ENCODE results near the gene RAP1GAP. TPM values are rescaled to one million over a fixed set of nuclear protein-coding genes. Genes with fewer than 3 reads are reported as not detected.

The RAP1GAP gene
- total and polyA plus RNA-seq, 7 donors = 0.04 to 0.57 (median 0.21) TPM; not detected in 2

- no peak for DNase-seq
- H3K4me1 ChIP-seq = no peaks in the 10 kb centered on the region
Observed at GRCh38 chr1:21702780-21703179, 33.6 kb upstream of the RAP1GAP start.

GRCh38 chr1:21701401-21701800 is 32.2 kb upstream of the RAP1GAP start:
- H3K36me3 ChIP-seq (ENCODE audit: insufficient read depth in 1 of 2, low read depth in 1 of 2) = peaks cover 3 to 83% of the 10 kb centered on the region in 2 donors

More at GRCh38 chr1:21702780-21703179, 33.6 kb upstream of the RAP1GAP start:
- intact Hi-C loops (cut with DNase I) = no loop called here
- ATAC-seq = no peak
- WGBS, 3 donors = 93 to 96% (median 94%) methylated on average over 4 of the region's 4 CpGs
- Histone ChIP-seq H3K36me3 (ENCODE audit: insufficient read depth in 1 of 2, low read depth in 1 of 2) (peaks cover 3 to 79% of the 10 kb centered on the region in 2 donors), H3K27ac (no peak overlapping the region), H3K9me3 (no peaks in the 10 kb centered on the region), H3K4me3 (no peak overlapping the region), H3K27me3 (ENCODE audit: insufficient read depth in 3 of 3, low read length in 2 of 3) (no peaks in the 10 kb centered on the region)
- TF ChIP-seq, protein P1, sequence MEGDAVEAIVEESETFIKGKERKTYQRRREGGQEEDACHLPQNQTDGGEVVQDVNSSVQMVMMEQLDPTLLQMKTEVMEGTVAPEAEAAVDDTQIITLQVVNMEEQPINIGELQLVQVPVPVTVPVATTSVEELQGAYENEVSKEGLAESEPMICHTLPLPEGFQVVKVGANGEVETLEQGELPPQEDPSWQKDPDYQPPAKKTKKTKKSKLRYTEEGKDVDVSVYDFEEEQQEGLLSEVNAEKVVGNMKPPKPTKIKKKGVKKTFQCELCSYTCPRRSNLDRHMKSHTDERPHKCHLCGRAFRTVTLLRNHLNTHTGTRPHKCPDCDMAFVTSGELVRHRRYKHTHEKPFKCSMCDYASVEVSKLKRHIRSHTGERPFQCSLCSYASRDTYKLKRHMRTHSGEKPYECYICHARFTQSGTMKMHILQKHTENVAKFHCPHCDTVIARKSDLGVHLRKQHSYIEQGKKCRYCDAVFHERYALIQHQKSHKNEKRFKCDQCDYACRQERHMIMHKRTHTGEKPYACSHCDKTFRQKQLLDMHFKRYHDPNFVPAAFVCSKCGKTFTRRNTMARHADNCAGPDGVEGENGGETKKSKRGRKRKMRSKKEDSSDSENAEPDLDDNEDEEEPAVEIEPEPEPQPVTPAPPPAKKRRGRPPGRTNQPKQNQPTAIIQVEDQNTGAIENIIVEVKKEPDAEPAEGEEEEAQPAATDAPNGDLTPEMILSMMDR (IDR thresholded peaks at IDR 0.05) = no peak

GRCh38 chr1:21700094-21700493 is 30.9 kb upstream of the RAP1GAP start:
- Histone ChIP-seq H3K27me3 (ENCODE audit: insufficient read depth in 3 of 3, low read length in 2 of 3) (no peaks in the 10 kb centered on the region), H3K9me3 (no peaks in the 10 kb centered on the region), H3K27ac (no peak overlapping the region), H3K36me3 (ENCODE audit: insufficient read depth in 1 of 2, low read depth in 1 of 2) (peaks cover 3 to 83% of the 10 kb centered on the region in 2 donors), H3K4me3 (no peak overlapping the region), H3K4me1 (no peaks in the 10 kb centered on the region)
- DNase-seq (no peak), ATAC-seq (no peak)
- 91 to 96% (median 93%) methylated on average over 4 of the region's 4 CpGs for WGBS, 3 donors
- intact Hi-C loops (cut with DNase I) = no loop called here
- TF ChIP-seq, protein P1 (IDR thresholded peaks at IDR 0.05) = no peak

More at GRCh38 chr1:21701401-21701800, 32.2 kb upstream of the RAP1GAP start:
- DNase-seq = no peak
- TF ChIP-seq, protein P1 (IDR thresholded peaks at IDR 0.05) = no peak
- intact Hi-C loops (cut with DNase I) = no loop called here
- no peaks in the 10 kb centered on the region for H3K27me3 ChIP-seq (ENCODE audit: insufficient read depth in 3 of 3, low read length in 2 of 3)
- H3K4me1 ChIP-seq = no peaks in the 10 kb centered on the region
- no peak overlapping the region for H3K4me3 ChIP-seq
- ATAC-seq = no peak
- WGBS, 3 donors = 89 to 94% (median 90%) methylated on average over 6 of the region's 6 CpGs
- H3K27ac ChIP-seq = no peak overlapping the region
- no peaks in the 10 kb centered on the region for H3K9me3 ChIP-seq

DNA sequence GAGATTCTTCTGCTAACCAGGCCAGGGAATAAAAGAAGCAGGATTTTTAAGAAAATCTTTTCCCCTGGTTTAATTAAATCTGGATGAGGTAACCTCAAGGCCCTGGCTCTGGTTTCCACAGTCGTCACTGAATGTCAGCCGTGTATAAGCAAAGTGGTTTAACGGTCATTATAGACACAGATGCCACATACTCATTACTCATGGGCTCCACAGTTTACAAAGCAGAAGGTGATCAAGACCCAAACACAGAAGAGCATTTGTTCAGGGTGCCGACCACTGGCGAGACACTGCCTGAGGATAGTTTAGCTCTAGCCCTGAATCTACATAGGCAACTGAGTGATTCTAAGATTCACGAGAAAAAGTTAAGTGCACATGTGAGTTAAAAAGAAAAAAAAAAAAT is 27.8 kb upstream of the RAP1GAP start:
- Histone ChIP-seq H3K27me3 (ENCODE audit: insufficient read depth in 3 of 3, low read length in 2 of 3) (no peaks in the 10 kb centered on the region), H3K9me3 (no peaks in the 10 kb centered on the region), H3K27ac (no peak overlapping the region), H3K36me3 (ENCODE audit: insufficient read depth in 1 of 2, low read depth in 1 of 2) (peaks cover 0 to 83% of the 10 kb centered on the region in 2 donors), H3K4me1 (no peaks in the 10 kb centered on the region), H3K4me3 (no peak overlapping the region)
- WGBS, 3 donors = 84 to 89% (median 89%) methylated on average over 6 of the region's 6 CpGs
- ATAC-seq (no peak), DNase-seq (no peak)
- TF ChIP-seq, protein P1 (IDR thresholded peaks at IDR 0.05) = no peak
- intact Hi-C loops (cut with DNase I) = no loop called here

DNA sequence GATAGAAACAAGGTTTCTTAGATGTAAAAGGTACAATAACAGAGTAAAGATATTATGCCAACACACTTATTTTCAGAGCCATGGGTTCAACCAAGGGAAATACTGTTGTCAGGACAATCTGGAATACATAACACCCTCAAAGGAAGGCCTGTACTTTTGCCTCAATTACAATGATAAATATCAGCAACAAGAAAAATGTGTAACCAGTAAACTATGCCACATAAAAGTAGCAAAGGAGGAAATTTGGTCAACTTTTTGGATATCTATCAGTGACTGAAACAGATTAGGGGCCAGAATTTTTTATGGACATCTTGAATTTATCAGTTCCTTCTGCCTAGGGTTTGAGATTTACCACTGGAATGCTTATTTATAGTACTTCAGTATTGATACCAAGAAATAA is 24.6 kb upstream of the RAP1GAP start:
- H3K27ac ChIP-seq = no peak overlapping the region
- intact Hi-C loops (cut with DNase I) = no loop called here
- peaks cover 6 to 83% of the 10 kb centered on the region in 2 donors for H3K36me3 ChIP-seq (ENCODE audit: insufficient read depth in 1 of 2, low read depth in 1 of 2)
- H3K9me3 ChIP-seq = no peaks in the 10 kb centered on the region
- H3K4me1 ChIP-seq = no peaks in the 10 kb centered on the region
- no peaks in the 10 kb centered on the region for H3K27me3 ChIP-seq (ENCODE audit: insufficient read depth in 3 of 3, low read length in 2 of 3)
- no peak overlapping the region for H3K4me3 ChIP-seq
- no peak for DNase-seq
- TF ChIP-seq, protein P1 (IDR thresholded peaks at IDR 0.05) = no peak
- ATAC-seq = no peak

Data from psoas muscle (tissue), 8 donors.